GM19023 (cell line): ENCODE results near the gene PDS5B.
"Not testable (repeated sequence)": the region's sequence is repeated elsewhere in the genome, so short reads cannot be mapped to it uniquely, and the experiment has no call there.

Source experiments
- ATAC-seq: cut with Tn5 transposase; IDR thresholded peaks from one replicate; pipeline ENCODE4 v1.9.1; 2021; ENCODE audit warnings: mild to moderate bottlenecking, moderate library complexity; ENCODE audit not compliant: unreplicated experiment

PDS5B gene

DNA sequence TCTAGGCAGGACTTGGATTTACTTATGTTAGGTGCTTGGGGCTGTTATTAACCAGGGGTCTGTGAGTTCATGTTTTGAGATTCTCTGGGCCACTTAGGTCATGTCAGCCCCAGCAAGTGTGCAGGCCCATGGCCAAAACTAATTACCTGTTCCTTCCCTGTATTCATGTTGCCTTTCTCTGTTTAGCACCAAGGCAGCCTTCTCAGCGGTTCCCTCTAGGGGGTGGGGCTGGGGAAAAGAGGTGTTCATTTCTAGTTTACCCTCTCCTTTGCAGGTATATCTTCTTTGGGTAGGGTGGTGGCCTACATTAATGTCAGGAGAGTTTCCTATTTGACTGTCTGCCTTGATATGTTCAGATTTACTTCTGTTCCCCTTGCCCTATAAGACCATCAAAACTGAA lies 61.7 kb downstream of the PDS5B start:
- ATAC-seq, result no peak

DNA sequence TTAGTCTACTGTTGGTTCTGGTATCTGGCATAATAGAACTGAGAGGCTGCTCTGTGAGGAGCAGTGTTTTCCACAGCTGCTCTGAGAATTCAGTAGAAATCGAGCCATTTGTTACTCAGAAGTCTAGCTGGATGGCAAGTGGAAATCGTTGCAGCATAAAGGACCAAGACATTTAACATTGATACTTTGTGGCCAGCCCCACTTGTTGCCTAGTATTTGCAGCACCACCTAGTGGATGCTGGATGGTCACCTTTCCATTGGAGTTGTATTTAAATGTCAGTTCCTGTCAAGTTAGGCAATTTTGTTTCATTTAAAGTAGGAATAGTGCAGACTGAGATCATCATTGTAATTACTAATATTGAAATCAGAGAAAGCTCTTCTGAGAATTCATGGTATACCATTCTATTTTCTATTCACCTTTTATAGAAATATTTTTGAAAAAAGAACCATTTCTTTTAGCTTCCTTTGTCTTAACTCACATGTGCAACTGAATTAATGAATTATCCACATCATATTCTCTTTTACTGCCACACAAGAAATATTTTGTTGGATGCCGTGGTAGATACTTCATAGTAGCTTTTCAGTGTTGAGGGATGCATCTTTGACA lies 64.6 kb downstream of the PDS5B start:
- peak; percentile 68 for ATAC-seq

DNA sequence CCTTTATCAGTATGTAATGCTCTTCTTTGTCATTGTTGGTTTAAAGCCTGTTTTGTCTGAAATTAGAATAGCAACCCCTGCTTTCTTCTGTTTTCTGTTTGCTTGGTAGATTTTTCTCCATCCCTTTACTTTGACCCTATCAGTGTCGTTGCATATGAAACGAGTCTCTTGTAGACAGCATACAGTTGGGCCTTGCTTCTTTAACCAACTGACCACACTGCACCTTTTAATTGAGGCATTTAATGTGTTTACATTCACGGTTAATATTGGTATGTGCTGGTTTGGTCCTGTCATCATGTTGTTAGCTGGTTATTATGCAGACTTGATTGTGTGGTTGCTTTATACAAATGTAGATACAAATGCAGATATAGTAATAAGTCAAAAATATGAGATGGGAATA lies 71.1 kb downstream of the PDS5B start:
- ATAC-seq, result no peak

DNA sequence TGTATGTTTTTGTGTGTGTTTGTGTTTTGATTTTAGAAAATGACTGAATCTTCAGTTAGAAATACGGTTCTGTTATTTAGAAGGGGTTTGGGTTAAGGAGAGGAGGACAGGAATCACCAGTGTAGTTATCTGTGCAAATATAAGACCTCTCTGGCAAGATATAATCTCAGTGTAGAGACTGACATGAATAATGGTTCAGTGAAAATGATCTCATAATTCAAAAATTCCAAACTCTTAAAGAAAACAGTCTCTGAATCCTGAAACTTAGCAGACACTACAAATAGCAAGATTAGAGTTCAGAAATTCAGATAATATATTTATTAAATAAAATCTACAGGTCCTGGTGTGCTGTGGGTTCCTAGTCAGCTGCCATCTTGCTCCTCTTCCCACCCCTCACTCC lies 73.5 kb downstream of the PDS5B start:
- ATAC-seq, result no peak

DNA sequence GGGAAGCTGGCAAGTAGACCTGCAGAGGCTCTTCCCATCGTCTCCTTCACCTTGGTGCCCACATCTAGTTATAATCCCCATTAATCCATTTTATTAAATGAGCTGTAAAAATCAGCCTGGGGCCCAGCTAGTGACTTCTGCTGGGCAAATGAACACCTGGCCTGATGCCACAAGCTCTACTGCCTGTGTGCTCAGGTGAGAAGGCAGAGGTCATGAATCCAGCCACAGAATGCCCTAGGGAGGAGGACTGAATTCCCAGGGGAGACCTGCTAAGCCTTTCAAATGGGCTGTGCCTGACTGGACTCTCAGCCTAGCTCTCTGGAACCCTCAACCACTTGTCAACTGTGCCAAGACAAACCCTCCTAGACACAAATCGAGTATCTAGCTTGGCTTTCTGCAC lies 74.0 kb downstream of the PDS5B start:
- no peak for ATAC-seq

DNA sequence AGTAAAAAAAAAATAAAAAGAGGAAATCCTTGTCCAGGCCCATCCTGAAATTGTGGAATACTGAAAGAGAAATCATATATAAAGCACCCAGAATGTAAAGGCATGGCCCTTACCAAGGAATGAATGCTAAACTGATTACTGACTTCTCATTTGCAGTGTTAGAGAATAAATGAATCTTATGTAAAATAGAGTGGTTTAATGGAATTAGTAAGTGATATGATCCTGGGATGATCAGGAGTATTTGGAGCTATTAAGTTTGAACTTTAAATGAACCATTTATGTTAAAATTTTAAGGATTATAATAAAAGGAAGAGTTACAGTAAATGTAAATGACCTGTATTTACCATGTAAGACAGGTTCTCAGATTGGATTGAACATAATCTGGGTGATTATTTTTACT lies 75.4 kb downstream of the PDS5B start:
- ATAC-seq, result no peak

DNA sequence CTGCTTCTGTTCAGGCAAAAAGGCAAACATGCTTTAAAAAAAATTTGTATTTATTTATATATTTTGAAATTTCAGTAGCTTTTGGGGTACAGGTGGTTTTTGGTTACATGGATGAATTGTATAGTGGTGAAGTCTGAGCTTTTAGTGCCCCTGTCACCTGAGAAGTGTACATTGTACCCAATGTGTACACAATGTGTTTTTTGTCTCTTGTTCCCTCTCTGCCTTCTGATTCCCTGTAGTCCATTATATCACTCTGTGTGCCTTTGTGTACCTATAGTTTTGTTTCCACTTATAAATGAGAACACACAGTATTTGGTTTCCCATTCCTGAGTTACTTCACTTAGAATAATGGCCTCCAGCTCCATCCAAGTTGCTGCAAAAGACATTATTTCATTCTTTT lies 77.4 kb downstream of the PDS5B start:
- ATAC-seq, result no peak

DNA sequence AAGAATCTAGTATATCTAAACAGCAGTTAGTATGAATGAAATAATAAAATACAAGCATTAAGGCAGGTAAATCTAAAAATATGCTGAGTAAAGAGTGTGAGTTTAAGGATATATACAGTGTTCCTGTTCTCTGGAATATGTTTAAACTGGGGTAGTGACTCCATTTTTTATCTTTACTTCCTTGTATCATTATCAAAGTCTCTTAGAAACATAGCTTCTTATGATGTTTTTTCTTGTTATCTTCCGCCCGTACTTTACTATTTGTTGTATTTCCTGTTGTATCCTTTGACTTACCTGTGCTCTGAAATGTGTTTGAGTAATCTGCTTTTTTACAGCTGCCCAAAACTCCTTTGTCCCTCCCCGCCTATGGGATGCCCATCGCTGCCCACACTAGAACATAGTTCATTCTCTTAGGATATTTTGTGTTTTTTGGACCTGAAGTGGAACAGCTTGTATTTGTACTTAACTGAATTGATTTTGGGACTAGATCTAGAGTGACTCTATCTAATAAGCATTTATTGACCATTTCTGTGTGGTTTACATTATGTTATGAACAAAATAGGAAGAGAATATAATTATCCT lies 80.8 kb downstream of the PDS5B start:
- no peak for ATAC-seq

DNA sequence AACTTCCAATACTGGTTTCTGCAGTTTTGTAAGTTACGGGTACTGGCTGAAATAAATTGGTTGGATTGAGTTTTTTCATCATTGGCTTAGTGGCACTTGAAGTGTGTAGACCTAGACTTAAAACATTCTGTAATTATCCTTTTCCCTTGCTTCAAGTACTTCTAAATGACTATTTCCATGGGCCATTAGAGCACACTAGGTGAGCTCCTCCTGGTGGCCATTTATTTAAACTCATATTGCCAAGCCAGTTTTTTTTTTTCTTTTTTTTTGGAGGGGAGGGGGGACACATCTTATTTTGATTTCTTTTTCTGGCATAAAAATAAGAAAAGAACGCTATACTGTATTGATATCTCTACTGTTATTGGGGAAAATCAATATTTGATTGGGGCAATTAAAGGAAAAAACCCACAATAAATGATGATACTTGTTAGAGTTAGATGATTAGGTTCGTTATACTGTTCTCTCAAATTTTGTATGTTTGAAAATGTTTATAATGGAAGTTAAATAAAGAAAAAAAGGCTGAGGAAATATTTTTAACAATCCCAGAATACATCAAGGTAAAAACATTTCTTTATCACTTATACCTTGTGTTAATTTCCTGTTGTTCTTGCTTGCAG lies 82.9 kb downstream of the PDS5B start:
- no peak for ATAC-seq

DNA sequence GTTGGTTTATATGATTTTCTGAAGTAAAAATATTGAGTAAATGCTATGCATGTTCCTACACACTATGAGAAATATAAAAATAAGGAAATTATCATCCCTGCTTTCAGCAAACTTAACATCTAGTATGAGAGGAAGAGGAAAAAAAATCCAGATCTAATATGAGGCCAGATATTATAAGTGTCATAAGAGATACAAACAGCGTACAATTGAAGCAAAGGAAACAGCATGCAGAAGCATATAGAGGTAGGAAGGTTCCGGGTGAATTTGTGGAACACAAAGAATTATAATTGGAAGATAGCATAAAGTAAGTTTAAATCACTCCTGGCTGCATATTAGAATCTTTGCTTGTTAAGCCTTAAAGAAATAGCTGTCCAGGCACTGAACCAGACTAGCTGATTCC lies 88.3 kb downstream of the PDS5B start:
- no peak for ATAC-seq

DNA sequence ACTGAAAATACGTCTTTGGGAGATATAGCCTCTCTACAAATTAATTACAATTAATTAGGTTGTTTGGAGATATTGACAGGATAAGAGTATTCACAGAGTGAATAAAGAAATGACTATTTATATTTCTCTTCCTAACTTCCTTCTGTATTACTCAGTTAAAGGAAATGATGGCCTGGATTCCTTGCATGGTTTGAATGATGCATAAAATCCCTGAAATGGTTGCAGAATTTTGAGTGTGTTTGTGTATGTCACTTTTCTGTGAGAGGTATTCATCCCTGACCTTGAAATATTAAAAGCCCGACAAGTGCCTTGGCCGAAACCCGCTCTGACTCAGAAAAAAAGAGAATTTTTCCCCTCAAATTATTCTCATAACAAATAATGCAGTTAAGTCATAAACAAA lies 90.0 kb downstream of the PDS5B start:
- no peak for ATAC-seq

DNA sequence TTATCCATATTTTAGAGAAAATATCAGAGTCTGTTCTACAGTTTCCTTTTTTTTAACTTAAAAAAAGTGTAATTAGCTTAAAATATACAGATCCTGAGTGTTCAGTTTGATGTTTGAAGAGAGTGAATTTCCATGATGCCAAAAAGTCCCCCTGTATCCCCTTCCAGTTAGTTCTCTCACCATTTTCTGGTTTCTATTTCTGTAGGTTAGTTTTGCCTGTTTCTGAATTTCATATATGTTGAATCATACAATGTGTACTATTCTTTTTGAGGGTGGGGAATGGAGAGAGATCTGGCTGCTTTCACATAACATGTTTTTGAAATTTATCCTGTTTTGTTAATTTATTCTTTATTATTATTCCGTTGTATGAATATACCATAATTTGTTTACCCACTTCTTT lies 95.9 kb downstream of the PDS5B start:
- ATAC-seq, result no peak

DNA sequence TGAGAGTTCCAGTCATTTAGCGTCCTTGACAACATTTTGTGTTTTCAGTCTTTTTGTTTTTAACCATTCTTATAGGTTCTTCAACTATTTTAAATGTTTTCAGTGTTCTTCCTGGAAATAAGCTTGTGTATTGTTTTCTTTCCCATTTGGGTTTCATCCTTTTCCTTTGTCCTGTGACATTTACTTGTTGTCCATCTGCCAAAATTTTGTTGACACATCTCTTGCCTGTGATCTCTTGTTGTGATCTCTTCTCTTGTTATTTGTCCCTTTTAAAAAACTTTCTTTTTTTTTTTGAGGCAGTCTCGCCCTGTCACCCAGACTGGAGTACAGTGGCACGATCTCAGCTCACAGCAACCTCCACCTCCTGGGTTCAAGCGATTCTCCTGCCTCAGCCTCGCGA lies 96.5 kb downstream of the PDS5B start:
- ATAC-seq, result no peak

DNA sequence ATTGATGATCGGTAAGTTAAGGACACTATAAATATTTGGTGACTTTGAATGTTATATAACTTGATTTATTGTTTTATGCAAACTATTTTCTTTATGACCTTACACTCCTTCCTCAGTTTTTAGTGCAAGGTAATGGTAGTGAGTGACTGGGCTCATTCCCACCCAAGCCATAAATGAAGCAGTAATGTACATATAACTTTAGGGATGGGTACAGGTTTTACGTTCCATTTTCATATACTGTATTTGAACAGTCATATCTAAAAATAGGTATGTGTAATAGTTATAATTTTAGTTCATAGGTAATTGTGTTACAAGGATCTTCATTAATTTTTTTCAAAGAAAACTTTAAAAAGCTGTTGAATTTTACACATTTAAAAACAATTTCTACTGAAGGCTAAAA lies 101.0 kb downstream of the PDS5B start:
- ATAC-seq, result no peak

DNA sequence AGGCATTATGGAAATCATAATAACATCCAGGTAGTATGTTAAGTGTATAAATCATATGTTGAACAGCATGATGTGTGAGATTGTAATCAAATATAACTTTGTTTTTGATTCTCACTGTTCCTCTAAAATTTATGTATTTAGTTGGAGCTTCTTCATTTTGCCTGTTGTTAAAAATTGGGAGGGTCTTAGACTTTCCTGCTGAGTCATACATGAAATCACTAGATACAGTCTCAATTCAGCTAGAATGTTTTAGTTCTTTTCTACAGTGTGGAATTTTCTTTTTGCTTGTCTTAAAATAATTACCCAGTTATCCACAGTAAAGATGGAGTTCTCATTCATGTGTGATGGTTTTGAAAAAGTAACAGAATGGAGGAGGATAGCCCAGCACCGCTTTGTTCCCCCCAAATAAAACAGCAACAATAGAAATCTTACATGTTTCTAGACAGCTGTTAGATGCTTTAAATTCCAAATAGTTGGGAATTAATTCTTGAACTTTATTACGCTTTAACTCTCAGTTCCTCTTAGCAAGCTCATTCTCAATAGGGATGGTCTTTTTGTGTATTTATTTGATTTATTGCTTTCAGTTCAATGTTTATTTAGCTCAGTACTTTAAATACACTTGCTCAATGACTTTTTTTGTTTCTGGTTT lies 109.5 kb downstream of the PDS5B start:
- no peak for ATAC-seq

DNA sequence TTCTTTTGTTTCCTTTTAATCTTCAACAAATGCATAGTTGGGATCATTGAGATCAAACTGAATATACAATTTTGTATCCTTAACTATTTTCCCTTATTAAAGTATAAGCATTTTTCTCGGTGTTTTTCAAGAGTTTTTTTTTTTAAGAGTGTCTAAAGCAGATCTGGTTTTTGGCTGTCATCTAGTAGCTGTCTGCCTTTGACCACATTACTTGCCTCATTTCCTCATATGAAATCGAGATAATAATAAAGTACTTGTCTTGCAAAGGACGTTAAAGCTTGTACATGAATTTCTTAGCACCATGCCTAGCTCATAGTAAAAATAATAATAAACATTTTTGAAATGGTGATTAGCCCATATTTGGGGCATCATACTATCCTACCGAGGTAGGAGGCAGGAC lies 121.2 kb downstream of the PDS5B start:
- ATAC-seq, result no peak

DNA sequence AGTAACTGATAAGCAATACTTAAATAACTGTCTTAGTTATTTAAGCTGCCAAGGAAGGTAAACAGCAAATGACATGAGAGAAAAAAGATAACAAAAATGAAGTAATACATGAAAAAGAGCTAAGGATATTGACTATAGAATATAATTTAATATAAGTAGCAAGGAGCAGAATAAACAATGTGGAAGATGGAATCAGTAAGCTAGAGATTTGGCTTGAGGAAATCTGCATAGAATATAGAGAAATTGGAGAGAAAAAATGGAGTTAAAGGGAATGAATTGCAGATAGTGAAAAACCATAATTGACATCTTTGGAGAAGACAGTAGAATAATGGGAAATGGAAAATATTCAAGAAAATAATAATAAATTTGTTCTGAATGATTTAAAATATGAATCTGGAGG lies 127.1 kb downstream of the PDS5B start:
- ATAC-seq, result no peak

DNA sequence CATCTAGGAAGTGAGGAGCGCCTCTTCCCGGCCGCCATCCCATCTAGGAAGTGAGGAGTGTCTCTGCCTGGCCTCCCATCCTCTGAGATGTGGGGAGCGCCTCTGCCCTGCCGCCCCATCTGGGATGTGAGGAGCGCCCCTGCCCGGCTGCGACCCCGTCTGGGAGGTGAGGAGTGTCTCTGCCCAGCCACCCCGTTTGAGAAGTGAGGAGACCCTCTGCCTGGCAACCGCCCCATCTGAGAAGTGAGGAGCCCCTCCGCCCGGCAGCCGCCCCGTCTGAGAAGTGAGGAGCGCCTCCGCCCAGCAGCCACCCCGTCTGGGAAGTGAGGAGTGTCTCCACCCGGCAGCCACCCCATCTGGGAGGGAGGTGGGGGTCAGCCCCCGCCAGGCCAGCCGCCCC lies 129.9 kb downstream of the PDS5B start:
- ATAC-seq, result not testable (repeated sequence)

DNA sequence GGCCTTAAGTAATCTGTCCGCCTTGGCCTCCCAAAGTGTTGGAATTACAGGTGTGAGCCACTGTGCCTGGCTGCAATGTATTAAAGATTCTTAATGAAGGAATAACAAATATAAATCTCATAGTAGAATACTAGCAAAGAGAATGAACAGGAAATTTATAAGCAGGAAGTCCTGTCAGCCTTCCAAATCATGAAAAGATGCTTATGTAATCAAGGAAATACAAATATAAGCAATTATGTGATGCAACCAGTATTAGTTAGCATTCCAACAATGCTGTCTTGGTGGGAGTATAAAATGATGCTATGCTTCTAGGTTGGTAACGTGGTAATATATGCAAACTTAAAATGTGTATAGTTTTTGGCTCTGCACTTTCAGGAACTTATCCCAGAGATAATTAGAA lies 133.8 kb downstream of the PDS5B start:
- ATAC-seq, result no peak

DNA sequence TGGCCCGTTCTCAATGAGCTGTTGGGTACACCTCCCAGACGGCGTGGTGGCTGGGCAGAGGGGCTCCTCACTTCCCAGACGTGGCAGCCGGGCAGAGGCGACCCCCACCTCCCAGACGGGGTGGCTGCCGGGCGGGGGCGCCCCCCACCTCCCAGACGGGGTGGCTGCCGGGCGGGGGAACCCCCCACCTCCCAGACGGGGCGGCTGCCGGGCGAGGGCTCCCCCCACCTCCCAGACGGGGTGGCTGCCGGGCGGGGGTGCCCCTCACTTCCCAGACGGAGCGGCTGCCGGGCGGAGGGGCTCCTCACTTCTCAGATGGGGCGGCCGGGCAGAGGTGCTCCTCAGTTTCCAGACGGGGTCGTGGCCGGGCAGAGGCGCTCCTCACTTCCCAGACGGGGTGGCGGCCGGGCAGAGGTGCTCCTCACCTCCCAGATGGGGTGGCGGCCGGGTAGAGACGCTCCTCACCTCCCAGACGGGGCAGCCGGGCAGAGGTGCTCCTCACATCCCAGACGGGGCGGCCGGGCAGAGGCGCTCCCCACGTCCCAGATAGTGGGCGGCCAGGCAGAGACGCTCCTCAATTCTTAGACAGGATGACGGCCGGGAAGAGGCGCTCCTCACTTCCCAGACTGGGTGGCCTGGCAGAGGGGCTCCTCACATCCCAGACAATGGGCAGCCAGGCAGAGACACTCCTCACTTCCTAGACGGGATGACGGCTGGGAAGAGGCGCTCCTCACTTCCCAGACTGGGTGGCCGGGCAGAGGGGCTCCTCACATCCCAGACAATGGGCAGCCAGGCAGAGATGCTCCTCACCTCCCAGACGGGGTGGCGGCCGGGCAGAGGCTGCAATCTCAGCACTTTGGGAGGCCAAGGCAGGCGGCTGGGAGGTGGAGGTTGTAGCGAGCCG lies 135.1 kb downstream of the PDS5B start:
- not testable (repeated sequence) for ATAC-seq

DNA sequence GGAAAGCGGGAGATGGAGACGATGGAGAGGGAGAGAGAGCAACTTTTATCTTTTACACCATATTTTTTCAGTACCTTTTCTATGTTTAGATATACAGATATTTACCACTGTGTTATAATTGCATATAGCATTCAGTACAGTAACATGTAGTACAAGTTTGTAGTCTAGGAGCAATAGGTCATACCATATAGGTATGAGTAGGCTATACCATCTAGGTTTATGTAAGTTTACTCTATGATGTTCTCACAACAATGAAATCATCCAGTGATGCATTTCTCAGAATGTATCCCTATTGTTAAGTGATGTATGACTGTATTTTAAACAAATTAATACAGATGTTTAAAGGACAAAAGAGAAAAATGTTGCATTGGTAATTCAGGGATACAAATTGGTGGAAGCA lies 136.1 kb downstream of the PDS5B start:
- ATAC-seq, result no peak
